Activated T-helper 17 cell treated with anti-CD3 and anti-CD28 coated beads, Interleukin-2, amount 50 U/mL, for 72 hours (primary cell): ENCODE measurements around the gene ZNF92. TPM values are rescaled to one million over a fixed set of nuclear protein-coding genes. Genes with fewer than 3 reads are reported as not detected.
"Not testable (repeated sequence)": the region's sequence is repeated elsewhere in the genome, so short reads cannot be mapped to it uniquely, and the experiment has no call there.

ENCODE experiments used
- ATAC-seq: fragments of 150-1000 bp; cut with Tn5 transposase; replicated peaks from 2 replicates; pipeline ENCODE4 v1.10.0; 2021; ENCODE audit warnings: mild to moderate bottlenecking, moderate library complexity
- H3K27ac Mint-ChIP-seq: one replicate; pipeline ENCODE4 v1.8.0; 2022; ENCODE audit warnings: mixed read lengths
- H3K27me3 Mint-ChIP-seq: one replicate; pipeline ENCODE4 v1.8.0; 2022; ENCODE audit warnings: mixed read lengths
- H3K36me3 Mint-ChIP-seq: one replicate; pipeline ENCODE4 v1.8.0; 2022; ENCODE audit warnings: low read depth, mild to moderate bottlenecking, mixed read lengths
- H3K4me1 Mint-ChIP-seq: one replicate; pipeline ENCODE4 v1.8.0; 2022; ENCODE audit warnings: mixed read lengths
- H3K4me3 Mint-ChIP-seq: one replicate; pipeline ENCODE4 v1.8.0; 2022; ENCODE audit warnings: mild to moderate bottlenecking, mixed read lengths
- H3K9me3 Mint-ChIP-seq: one replicate; pipeline ENCODE4 v1.8.0; 2022; ENCODE audit warnings: mixed read lengths
- total RNA-seq, 2 donors: library from RNA; stranded (reverse); gene quantifications; one replicate each; pipeline ENCODE4 v1.2.3, GENCODE V29; 2022

ZNF92 gene
- total RNA-seq, 2 donors from 2014 or later: 7.5 to 11.1 TPM

DNA sequence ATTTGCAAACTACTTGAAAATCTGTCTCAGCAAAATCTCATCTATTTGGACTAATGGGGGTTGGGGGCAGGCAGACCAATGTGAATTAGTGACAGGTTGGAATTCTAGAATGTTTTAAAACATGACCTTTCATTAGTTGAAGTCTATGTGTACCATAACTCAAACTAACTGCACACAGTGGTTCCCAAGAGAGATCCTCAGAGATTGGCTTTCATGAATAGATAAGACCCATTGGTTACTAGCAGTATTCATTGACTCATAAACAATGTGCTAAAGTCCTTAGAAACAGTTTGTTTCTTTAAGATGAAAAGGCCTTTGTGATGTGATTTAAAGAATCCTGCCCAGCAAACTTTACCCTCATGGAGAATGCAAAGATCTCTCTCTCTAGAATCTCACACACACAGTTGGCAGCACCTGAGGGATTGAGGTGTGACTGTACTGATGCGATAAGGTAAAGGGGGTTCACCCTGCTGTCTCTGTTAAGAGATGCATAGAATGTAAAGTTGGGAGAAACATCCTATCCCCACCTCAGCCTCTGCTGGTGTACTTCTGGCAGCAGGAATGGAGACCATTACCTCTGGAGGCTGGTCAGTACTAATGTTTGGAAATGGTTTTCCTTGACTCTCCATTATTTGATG, 70.7 kb downstream of the ZNF92 start:
- no peak for ATAC-seq
- Mint-ChIP-seq H3K4me1 (no peaks in the 10 kb centered on the region), H3K36me3 (no peaks in the 10 kb centered on the region), H3K9me3 (no peaks in the 10 kb centered on the region), H3K27me3 (no peaks in the 10 kb centered on the region), H3K27ac (no peak overlapping the region), H3K4me3 (no peak overlapping the region)

DNA sequence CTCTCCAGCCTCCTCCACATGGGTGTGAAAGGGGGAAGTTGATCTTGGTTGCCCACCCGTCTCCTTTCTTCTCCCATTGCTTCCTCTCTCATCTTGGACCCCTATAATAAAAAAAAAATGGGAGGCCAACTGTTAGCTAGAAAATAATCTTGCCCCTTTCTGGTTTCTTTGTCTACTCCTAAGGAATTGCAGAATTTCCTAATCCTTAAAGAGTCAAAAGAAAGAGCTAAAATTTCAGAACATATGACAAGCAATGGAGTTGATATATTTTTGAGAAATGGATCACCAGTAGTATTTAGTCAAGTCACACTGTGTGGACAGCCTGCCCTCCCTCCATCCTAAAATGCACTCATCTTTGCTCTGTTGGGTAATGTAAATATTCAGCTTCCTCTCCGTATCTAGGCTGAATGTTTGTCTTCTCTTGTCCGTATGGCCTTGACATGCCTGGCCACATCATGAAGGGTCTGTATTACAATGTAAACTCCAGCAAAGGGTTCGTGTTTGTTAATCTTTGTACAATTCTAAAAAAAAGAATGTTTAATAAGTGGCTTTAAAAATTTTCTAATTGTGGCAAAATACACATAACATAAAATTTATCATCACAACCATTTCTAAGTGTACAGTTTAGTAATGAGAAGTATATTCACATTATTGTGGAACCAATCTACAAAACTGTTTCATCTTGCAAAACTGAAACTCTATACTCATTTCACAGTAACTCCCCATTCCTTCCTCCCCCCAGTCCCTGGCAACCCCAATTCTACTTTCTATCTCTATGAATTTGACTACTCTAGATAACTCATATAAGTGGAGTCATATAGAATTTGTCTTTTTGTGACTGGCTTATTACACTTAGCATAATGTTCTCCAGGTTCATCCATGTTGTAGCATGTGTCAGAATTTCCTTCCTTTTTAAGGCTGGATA, 71.5 kb downstream of the ZNF92 start:
- H3K4me3 Mint-ChIP-seq: no peak overlapping the region
- H3K9me3 Mint-ChIP-seq: no peaks in the 10 kb centered on the region
- no peaks in the 10 kb centered on the region for H3K36me3 Mint-ChIP-seq
- no peak overlapping the region for H3K27ac Mint-ChIP-seq
- ATAC-seq: peak; percentile 59
- H3K4me1 Mint-ChIP-seq: no peaks in the 10 kb centered on the region
- H3K27me3 Mint-ChIP-seq: no peaks in the 10 kb centered on the region

DNA sequence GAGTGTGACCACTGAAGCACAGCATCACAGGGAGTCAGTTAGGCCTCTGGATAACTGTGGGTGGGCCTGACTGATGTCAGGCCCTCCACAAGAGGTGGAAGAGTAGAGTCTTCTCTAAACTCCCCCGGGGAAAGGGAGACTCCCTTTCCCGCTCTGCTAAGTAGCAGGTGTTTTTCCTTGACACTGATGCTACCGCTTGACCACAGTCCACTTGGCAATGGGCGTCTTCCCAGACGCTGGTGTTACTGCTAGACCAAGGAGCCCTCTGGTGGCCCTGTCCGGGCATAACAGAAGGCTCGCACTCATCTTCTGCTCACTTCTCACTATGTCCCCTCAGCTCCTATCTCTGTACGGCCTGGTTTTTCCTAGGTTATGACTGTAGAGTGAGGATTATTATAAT, 73.4 kb downstream of the ZNF92 start:
- not testable (repeated sequence) for H3K4me3 Mint-ChIP-seq, H3K27ac Mint-ChIP-seq, H3K4me1 Mint-ChIP-seq

DNA sequence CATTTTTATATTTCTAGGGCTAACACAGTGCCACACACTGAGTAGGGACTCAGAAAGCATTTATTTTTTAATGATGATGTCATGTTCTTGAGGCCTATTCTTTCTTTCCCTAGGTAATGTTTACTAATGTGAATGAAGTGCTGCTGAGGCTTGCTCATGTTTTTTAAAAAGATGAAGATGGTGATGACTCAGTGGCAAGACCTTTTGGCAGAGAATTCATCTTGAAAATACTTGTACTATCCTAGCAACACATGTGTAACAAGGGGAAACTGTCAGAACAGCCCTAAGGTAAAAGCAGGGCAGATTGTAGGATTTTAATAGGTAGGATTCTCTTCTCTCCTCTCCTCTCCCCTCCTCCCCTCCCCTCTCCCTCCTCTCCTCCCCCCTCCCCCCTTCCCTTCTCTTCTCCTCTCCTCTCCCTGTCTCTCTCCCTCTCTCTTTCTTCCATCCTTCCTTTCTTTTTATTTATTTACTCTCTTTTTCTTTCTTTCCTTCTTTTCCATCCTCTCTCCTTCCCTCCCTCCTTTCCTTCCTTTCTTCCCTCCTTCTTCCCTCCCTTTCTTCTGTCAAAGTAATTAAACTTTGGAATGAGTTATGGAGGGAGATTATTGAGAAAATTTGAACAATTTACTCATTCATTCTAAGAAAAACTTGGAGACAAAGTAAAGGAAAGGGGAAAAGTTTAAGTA, 75.3 kb downstream of the ZNF92 start:
- H3K27ac Mint-ChIP-seq: no peak overlapping the region
- no peaks in the 10 kb centered on the region for H3K27me3 Mint-ChIP-seq
- no peaks in the 10 kb centered on the region for H3K36me3 Mint-ChIP-seq
- no peaks in the 10 kb centered on the region for H3K4me1 Mint-ChIP-seq
- ATAC-seq: peak; percentile 81
- no peaks in the 10 kb centered on the region for H3K9me3 Mint-ChIP-seq
- no peak overlapping the region for H3K4me3 Mint-ChIP-seq

More for the DNA sequence above, 73.4 kb downstream of the ZNF92 start:
- ATAC-seq, H3K27me3 Mint-ChIP-seq, H3K9me3 Mint-ChIP-seq, H3K36me3 Mint-ChIP-seq: not testable (repeated sequence)

DNA sequence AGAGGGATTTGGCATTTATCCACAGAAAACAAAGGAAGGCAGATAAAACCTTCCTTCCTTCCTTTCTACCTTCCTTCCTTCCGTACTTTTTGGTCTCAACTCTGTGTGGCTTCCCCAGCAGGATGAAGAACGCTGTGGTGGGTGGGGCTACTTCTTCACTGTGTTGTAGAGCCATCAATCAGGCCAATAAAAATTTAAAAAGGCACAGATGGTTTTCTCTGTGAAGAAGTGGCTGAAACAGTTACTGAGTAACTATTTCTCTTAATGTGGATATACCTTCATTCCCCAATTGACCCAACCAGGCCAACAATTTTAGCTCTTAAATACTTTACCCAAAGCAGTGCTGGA, 75.8 kb downstream of the ZNF92 start:
- H3K9me3 Mint-ChIP-seq: no peaks in the 10 kb centered on the region
- H3K36me3 Mint-ChIP-seq: no peaks in the 10 kb centered on the region
- H3K27me3 Mint-ChIP-seq: no peaks in the 10 kb centered on the region
- no peak overlapping the region for H3K4me3 Mint-ChIP-seq
- no peak for ATAC-seq
- no peaks in the 10 kb centered on the region for H3K4me1 Mint-ChIP-seq
- H3K27ac Mint-ChIP-seq: no peak overlapping the region
